Measurements from ENCODE around the gene PTPRD. TPM values are rescaled to one million over a fixed set of nuclear protein-coding genes. Genes with fewer than 3 reads are reported as not detected.

PTPRD gene
- total RNA-seq, 2 experiments from 2014 or later = 0.03 TPM; not detected in 1

- CTCF ChIA-PET (ENCODE audit: unreplicated experiment) = no interaction called here
- intact Hi-C loops (cut with micrococcal nuclease; ENCODE audit: unreplicated experiment) = no loop called here
- no peak overlapping the region for H3K4me3 ChIP-seq (ENCODE audit: low read depth, low read length, poor library complexity, severe bottlenecking)
Observed at GRCh38 chr9:8822667-8823025, 1790.2 kb downstream of the PTPRD start.

GRCh38 chr9:8821910-8822666, 1790.7 kb downstream of the PTPRD start:
- TF ChIP-seq EZH2phosphoT487 (IDR thresholded peaks at IDR 0.05; ENCODE audit: borderline replicate concordance, low read depth, low read length) (no peak), CTCF (conservative IDR thresholded peaks at IDR 0.05; ENCODE audit: low read length) (no peak)
- POLR2A ChIA-PET = no interaction called here
- Histone ChIP-seq H3K36me3 (ENCODE audit: insufficient read depth, low read length) (no peaks in the 10 kb centered on the region), H3K9me2 (ENCODE audit: insufficient read depth, low read length) (no peaks in the 10 kb centered on the region), H3K79me2 (ENCODE audit: insufficient read depth, low read depth, low read length) (no peaks in the 10 kb centered on the region), H3K9me3 (ENCODE audit: low read length) (no peaks in the 10 kb centered on the region), H3K4me1 (ENCODE audit: insufficient read depth, low read length, poor library complexity, severe bottlenecking) (no peaks in the 10 kb centered on the region), H3K4me2 (ENCODE audit: low read length) (no peak overlapping the region), H3K27ac (ENCODE audit: low read depth, low read length, poor library complexity, severe bottlenecking) (no peak overlapping the region), H2AFZ (ENCODE audit: low read length) (no peak overlapping the region), H4K20me1 (ENCODE audit: insufficient read depth, low read length) (no peaks in the 10 kb centered on the region), H3K4me3 (ENCODE audit: low read depth, low read length, poor library complexity, severe bottlenecking) (no peak overlapping the region)
- intact Hi-C loops (cut with micrococcal nuclease; ENCODE audit: unreplicated experiment) = no loop called here
- CTCF ChIA-PET (ENCODE audit: unreplicated experiment) = no interaction called here
- BruUV-seq (replicated peaks) = no TSS peak
- no peak for DNase-seq (ENCODE audit: low spot score)

More at GRCh38 chr9:8822667-8823025, 1790.2 kb downstream of the PTPRD start:
- Histone ChIP-seq H3K4me1 (ENCODE audit: insufficient read depth, low read length, poor library complexity, severe bottlenecking) (no peaks in the 10 kb centered on the region), H3K36me3 (ENCODE audit: insufficient read depth, low read length) (no peaks in the 10 kb centered on the region), H3K9me2 (ENCODE audit: insufficient read depth, low read length) (no peaks in the 10 kb centered on the region), H3K79me2 (ENCODE audit: insufficient read depth, low read depth, low read length) (no peaks in the 10 kb centered on the region), H4K20me1 (ENCODE audit: insufficient read depth, low read length) (no peaks in the 10 kb centered on the region), H3K9me3 (ENCODE audit: low read length) (no peaks in the 10 kb centered on the region), H3K27ac (ENCODE audit: low read depth, low read length, poor library complexity, severe bottlenecking) (no peak overlapping the region), H2AFZ (ENCODE audit: low read length) (no peak overlapping the region), H3K4me2 (ENCODE audit: low read length) (no peak overlapping the region)
- no TSS peak for BruUV-seq (replicated peaks)
- no peak for DNase-seq (ENCODE audit: low spot score)
- POLR2A ChIA-PET = no interaction called here
- TF ChIP-seq CTCF (conservative IDR thresholded peaks at IDR 0.05; ENCODE audit: low read length) = no peak
- TF ChIP-seq EZH2phosphoT487 (IDR thresholded peaks at IDR 0.05; ENCODE audit: borderline replicate concordance, low read depth, low read length) = no peak

- Histone ChIP-seq H3K4me3 (ENCODE audit: low read depth, low read length, poor library complexity, severe bottlenecking) (no peak overlapping the region), H3K4me2 (ENCODE audit: low read length) (no peak overlapping the region), H4K20me1 (ENCODE audit: insufficient read depth, low read length) (no peaks in the 10 kb centered on the region), H3K79me2 (ENCODE audit: insufficient read depth, low read depth, low read length) (no peaks in the 10 kb centered on the region), H2AFZ (ENCODE audit: low read length) (no peak overlapping the region), H3K9me2 (ENCODE audit: insufficient read depth, low read length) (no peaks in the 10 kb centered on the region), H3K9me3 (ENCODE audit: low read length) (no peaks in the 10 kb centered on the region), H3K4me1 (ENCODE audit: insufficient read depth, low read length, poor library complexity, severe bottlenecking) (no peaks in the 10 kb centered on the region), H3K27ac (ENCODE audit: low read depth, low read length, poor library complexity, severe bottlenecking) (no peak overlapping the region), H3K36me3 (ENCODE audit: insufficient read depth, low read length) (no peaks in the 10 kb centered on the region)
- no TSS peak for BruUV-seq (replicated peaks)
- DNase-seq (ENCODE audit: low spot score) = no peak
- intact Hi-C loops (cut with micrococcal nuclease; ENCODE audit: unreplicated experiment) = no loop called here
- ChIA-PET CTCF (ENCODE audit: unreplicated experiment) (no interaction called here), POLR2A (interaction anchor here (0.6 kb wide), 1 partner anchor 10 kb away, joined by 3 read pairs; no protein-coding TSS in a partner anchor)
- TF ChIP-seq CTCF (conservative IDR thresholded peaks at IDR 0.05; ENCODE audit: low read length) = no peak
- TF ChIP-seq EZH2phosphoT487 (IDR thresholded peaks at IDR 0.05; ENCODE audit: borderline replicate concordance, low read depth, low read length) = no peak
Observed at GRCh38 chr9:8817335-8817734, 1795.5 kb downstream of the PTPRD start.

Data from OCI-LY7 (cell line).